ENCODE data around the gene UBE2B.

- TF ChIP-seq, protein P1, sequence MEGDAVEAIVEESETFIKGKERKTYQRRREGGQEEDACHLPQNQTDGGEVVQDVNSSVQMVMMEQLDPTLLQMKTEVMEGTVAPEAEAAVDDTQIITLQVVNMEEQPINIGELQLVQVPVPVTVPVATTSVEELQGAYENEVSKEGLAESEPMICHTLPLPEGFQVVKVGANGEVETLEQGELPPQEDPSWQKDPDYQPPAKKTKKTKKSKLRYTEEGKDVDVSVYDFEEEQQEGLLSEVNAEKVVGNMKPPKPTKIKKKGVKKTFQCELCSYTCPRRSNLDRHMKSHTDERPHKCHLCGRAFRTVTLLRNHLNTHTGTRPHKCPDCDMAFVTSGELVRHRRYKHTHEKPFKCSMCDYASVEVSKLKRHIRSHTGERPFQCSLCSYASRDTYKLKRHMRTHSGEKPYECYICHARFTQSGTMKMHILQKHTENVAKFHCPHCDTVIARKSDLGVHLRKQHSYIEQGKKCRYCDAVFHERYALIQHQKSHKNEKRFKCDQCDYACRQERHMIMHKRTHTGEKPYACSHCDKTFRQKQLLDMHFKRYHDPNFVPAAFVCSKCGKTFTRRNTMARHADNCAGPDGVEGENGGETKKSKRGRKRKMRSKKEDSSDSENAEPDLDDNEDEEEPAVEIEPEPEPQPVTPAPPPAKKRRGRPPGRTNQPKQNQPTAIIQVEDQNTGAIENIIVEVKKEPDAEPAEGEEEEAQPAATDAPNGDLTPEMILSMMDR (IDR thresholded peaks at IDR 0.05; ENCODE audit: low read length): no peak
- TF ChIP-seq EZH2 (IDR thresholded peaks at IDR 0.05; ENCODE audit: borderline replicate concordance, low read length): no peak
Observed at GRCh38 chr5:134413046-134413445, 41.7 kb downstream of the UBE2B start.
